ENCODE results near the gene KIF22.

KIF22 gene

GRCh38 chr16:29804020-29804419 lies 13.5 kb downstream of the KIF22 start:
- DNase-seq (ENCODE audit: low read depth in 2 of 2): no peak

GRCh38 chr16:29804455-29805231 lies 14.1 kb downstream of the KIF22 start:
- no peak for DNase-seq (ENCODE audit: low read depth in 2 of 2)

GRCh38 chr16:29805232-29806098 lies 14.9 kb downstream of the KIF22 start:
- peak; percentile 96 to 97 for DNase-seq (ENCODE audit: low read depth in 2 of 2)

GRCh38 chr16:29806099-29806579 lies 15.6 kb downstream of the KIF22 start, which contains the start of gene MAZ:
TSS of gene MAZ (plus strand) at chr16:29806529. CDS start at chr16:29806702, 173 bp downstream.
- DNase-seq (ENCODE audit: low read depth in 2 of 2): peak; percentile 80

GRCh38 chr16:29806641-29807425 lies 16.3 kb downstream of the KIF22 start:
- DNase-seq (ENCODE audit: low read depth in 2 of 2): peak in 1 of 2 donors; percentile 57

- DNase-seq (ENCODE audit: low read depth in 2 of 2): peak; percentile 77 to 81
Observed at GRCh38 chr16:29807426-29808218, 17.1 kb downstream of the KIF22 start.

- DNase-seq (ENCODE audit: low read depth in 2 of 2): no peak
Observed at GRCh38 chr16:29808219-29808900, 17.8 kb downstream of the KIF22 start.

- no peak for DNase-seq (ENCODE audit: low read depth in 2 of 2)
Observed at GRCh38 chr16:29809031-29809747, 18.6 kb downstream of the KIF22 start.

- DNase-seq (ENCODE audit: low read depth in 2 of 2): no peak
Observed at GRCh38 chr16:29809850-29810698, 19.5 kb downstream of the KIF22 start.

- no peak for DNase-seq (ENCODE audit: low read depth in 2 of 2)
Observed at GRCh38 chr16:29810699-29811169, 20.2 kb downstream of the KIF22 start.

- DNase-seq (ENCODE audit: low read depth in 2 of 2): peak in 1 of 2 donors; percentile 64
Observed at GRCh38 chr16:29811170-29811895, 20.8 kb downstream of the KIF22 start.

GRCh38 chr16:29811896-29812665 lies 21.5 kb downstream of the KIF22 start, which contains the start of gene PRRT2:
TSS of gene PRRT2 (plus strand) at chr16:29812193. CDS start at chr16:29813055, 862 bp downstream.
- peak in 1 of 2 donors; percentile 57 for DNase-seq (ENCODE audit: low read depth in 2 of 2)

- no peak for DNase-seq (ENCODE audit: low read depth in 2 of 2)
Observed at GRCh38 chr16:29812754-29813643, 22.4 kb downstream of the KIF22 start.

GRCh38 chr16:29813644-29814562 lies 23.4 kb downstream of the KIF22 start:
- DNase-seq (ENCODE audit: low read depth in 2 of 2): no peak

GRCh38 chr16:29814592-29814991 lies 24.0 kb downstream of the KIF22 start:
- DNase-seq (ENCODE audit: low read depth in 2 of 2): no peak
